ENCODE data around the gene ZNF324B.
"Not testable (repeated sequence)": the region's sequence is repeated elsewhere in the genome, so short reads cannot be mapped to it uniquely, and the experiment has no call there.

Gene ZNF324B

DNA sequence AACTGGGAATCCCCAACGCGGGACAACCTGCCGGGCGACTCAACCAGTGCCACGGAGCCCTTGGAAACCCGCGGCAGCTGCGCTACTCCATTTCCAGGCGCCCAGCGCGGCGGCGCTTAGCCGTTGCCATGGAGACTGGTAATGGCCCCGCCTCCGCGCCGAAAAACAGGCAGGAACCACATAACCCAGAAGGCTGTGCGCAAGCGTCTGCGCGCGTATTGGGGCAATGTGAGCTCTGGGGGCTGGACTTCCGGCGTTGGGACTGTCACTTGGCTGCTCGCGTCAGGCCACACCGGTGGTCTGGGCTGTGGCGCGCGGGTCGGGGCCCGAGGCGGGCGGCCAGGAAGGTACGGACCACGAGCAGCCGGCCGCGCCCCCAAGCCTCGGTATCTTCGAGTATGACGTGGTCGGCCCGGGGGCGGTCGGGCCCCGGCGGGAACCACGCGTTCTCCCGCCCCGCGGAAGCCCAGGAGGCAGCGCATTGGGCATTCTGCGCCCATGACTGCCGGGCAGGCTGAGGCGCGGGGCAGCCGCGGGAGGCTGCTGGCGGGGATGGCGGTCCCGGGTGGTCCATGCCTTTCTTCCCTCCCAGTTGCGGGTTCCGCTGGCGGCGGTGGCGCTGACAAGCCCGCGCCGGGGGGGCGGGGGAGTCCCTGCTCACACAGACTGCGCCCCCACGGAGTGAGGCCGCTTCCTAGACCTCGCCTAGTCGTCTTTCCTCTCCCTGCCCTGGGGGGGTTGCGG lies at the start of gene ZNF324B:
ZNF324B (plus strand) TSS at position 265 of the 744 bp plus-strand sequence. CDS start 2,080 bp downstream, outside the sequence.
- peak; percentile 94 for DNase-seq (ENCODE audit: low read depth)

DNA sequence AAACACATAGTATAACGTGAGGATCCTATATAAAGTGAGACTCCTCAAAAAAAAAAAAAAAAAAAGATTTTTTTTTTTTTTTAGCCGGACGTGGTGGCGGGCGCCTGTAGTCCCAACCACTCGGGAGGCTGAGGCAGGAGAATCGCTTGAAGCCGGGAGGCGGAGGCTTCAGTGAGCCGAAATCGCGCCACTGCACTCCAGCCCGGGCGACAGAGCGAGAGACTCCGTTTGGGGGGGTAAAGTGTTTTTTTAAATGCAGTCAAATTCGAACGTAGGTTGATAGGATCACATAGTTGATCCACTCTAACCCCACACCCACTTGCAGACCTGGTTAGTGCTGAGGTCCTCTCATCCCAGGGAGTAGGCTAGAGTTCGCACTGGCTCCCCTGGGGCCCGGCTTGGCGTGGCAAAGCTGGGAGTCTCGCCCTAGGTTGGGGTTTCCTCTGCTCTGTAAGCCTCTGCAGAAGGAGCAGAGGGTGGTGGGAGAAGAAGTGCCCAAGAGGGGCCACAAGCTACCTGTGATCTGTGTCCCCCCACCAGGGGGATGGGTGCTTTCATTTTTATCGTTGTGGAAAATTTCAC lies 49.5 kb upstream of the ZNF324B start:
- no peak for DNase-seq (ENCODE audit: low read depth)

DNA sequence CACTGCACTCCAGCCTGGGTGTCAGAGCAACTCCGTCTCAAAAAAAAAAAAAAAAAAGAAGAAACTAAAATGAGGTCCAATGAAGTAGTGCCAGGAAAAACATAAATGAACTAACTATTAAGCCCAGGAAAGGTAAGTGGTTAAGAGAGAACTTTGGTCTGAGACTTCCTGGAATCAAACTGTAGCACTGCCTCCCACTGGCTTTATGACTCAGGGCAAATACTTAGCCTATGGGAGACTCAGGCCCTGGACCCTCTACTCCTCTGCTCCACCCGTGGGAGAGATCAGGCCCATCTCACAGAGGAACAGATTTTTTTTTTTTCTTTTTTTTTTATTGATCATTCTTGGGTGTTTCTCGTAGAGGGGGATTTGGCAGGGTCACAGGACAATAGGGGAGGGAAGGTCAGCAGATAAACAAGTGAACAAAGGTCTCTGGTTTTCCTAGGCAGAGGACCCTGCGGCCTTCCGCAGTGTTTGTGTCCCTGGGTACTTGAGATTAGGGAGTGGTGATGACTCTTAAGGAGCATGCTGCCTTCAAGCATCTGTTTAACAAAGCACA lies 47.4 kb upstream of the ZNF324B start:
- not testable (repeated sequence) for DNase-seq (ENCODE audit: low read depth)

DNA sequence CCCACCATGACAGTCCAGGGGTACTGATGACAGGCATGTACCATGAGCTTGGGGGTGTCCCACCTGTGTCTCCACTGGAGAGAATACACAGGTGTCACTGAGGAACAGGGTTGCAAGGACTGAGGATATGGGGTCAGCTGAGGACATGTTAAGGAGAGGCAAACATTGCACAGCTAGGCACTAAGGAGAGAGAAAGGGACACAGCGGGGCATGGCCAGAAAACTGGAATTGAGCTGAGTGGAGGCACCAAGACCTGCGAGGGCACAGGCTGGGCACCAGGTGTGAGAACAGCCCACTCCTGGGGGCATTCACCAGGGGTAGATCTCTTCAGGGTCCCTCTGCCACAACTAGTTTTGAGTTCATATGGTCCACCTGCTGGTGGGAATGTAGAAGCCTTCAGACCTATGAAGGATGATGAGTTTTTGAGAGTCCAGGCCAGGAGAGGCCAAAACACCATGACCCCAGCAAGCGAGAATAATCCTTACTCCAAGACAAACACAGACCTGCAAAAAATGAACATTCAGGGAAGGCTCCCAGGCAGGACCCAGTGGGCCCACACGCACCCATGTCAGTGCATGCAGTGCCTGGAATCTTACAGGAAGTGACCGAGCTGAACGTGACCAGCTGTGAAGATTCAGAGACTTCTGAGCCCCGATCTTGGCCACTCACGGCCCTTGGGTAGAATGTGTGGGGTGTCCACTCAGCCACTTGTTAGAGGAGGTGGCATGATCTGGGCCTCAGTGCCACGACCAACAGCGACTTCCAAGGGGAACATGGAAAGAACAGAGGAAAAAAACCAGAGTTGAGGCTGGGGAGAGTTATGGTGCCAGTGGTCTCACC lies 44.4 kb upstream of the ZNF324B start:
- DNase-seq (ENCODE audit: low read depth), result no peak

DNA sequence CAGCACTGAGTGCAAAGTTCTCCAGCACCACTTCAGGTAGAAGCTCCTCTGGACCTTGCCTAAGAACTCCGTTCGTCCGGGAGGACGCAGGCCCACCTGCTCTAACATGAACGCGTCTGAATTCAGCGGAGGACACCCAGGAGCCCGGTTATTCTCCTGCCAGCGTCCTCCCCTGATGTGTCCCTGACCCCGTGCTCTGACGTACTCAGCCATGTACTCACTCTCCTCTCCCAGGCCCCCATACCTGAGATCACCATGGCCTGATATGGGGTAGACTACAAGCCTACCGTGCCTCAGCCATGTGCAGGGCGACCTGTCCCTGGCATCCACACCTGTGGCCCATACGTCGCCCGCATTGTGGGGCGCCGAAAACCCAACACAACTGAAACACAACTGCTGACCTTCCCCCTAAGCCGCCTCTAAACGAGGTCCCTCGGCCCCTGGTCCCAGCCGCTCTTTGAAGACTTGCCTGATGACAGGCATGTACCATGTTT lies 43.7 kb upstream of the ZNF324B start:
- no peak for DNase-seq (ENCODE audit: low read depth)

DNA sequence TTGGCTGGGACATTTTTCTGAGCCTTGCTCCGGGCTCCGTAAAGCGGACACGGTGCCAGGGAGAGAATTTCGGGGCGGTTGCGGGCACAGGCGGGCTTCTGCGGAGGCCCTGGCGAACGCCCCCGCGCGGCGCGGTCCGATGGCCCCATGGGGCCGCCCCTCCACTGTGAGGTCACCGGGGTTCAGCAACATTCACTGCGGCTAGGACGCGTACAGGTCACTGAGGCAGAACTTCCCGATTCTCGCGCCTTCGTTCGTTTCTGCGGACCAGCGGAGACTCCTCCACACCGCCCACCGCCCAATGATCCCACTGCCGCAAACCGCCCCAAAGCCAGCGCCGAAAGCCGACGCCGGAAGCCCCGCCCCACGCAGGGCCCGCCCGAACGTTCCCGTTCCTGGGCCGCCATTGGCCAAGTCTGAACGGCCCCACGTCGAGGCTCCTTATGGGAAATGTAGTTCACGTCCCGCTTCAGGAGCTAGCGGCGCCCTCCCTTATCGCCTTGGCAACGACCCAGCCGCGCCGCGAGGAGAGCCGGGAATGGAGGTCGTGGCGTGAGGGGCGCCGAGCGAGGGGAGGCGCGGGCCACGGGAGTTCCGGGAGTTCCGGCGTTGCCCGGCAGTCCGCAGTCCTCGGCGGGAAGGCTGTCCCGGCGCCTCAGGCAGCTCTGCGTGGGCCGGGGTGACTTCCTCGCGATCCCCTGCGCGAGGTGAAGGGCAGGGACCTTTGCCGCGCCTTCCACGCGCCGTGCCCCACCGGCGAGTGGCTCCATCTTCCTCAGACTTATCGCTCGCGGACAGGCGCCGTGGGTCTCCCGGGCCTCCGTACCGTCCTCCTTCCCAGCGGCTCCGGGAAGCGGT lies 43.0 kb upstream of the ZNF324B start, which contains the start of gene ZNF584:
ZNF584 (plus strand) TSS at position 498 of the 858 bp plus-strand sequence. CDS start 499 bp downstream, outside the sequence.
- DNase-seq (ENCODE audit: low read depth), result peak; percentile 93

DNA sequence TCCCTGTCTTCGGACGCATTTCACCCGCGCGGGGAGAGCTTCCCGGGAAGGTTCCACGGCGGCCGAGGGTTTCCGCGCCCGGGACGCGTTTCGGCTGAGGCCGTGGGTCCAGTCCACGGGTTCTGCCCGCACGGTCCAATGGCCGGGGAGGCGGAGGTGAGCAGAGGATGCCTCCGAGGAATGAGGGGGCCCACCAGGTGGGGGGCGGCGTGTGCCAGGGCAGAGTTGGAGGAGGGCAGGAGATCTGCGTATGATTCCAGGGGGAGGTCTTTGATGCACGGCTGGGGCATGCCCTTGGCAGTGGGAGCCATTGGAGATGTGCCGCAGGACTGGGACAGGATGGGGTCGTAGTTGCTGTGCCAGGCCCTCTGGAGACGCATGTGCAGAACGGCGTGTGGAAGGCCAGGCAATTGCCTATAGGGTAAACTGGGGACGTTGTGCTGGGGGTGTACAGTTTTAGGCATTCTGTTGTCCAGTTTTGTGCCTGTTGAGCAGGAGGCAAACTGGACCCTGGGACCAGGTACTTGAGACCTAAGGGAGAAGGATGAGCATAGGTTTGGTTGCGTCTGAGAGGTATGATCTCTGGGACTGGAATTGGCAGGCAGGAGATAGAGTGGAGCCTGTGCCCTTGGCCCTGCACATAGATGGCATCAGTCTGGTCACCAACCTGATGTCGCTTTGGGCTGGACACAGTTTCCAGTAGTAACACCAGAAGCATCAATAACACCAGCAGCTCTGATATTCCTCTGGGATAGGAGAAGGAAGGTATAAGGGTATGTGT lies 42.2 kb upstream of the ZNF324B start:
- no peak for DNase-seq (ENCODE audit: low read depth)

DNA sequence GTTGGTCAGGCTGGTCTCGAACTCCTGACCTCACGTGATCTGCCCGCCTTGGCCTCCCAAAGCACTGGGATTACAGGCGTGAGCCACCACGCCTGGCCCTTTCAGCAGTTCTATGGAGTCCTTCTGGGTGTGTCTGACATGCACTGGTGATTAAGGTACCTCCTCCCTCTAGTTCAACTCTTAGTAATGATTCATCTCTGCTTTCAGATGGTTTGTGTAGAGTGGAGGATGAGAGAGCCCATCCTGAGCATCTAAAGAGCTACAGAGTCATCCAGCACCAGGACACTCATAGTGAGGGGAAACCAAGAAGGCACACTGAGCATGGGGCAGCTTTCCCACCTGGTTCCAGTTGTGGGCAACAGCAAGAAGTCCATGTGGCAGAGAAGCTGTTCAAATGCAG lies 34.8 kb upstream of the ZNF324B start:
- DNase-seq (ENCODE audit: low read depth), result no peak

DNA sequence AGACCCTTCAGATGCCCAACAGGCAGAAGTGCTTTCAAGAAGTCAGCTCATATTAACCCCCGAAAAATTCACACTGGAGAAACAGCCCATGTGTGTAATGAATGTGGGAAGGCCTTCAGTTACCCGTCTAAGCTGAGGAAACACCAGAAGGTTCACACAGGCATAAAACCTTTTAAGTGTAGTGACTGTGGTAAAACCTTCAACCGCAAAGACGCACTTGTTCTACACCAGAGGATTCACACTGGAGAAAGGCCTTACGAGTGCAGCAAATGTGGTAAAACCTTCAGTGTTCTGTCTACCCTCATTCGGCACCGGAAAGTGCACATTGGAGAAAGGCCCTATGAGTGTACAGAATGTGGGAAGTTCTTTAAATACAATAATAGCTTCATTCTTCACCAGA lies 34.4 kb upstream of the ZNF324B start:
- DNase-seq (ENCODE audit: low read depth), result no peak

DNA sequence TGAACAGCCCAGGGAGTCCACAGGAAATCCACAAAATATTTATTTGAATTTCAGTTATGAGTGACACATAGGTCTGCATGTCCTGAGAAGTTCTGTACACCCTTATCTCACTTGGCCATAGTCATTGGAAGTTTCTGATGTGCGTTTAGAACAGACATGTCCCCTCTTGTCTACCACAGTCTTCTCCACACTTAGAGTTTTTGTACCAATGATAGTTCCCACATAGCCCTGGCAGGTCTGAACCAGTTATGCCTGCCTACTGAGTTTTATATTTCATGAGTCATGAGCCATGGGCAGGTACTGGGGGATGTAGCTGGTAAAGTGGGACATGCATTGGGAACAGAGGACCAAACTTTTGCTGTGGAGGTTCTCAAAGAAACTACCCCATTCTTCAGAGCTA lies 22.8 kb upstream of the ZNF324B start:
- DNase-seq (ENCODE audit: low read depth), result no peak

DNA sequence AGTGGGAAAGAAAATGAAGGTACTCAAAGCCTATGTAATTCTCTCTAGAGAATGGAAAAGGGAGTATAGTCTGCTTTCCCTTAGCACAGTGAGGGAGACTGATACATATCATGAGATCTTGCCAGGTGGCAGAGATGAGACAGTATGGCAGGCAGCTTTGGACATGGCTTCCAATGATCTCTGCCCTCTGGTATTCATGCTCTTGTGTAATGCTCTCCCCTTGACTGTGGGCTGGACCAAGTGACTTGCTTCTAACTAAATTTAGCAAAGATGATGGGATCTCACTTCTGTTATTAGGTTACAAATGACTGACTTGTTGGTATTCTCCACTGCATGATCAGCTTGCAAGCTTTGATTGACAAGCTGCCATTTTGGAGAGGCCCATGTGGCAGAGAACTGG lies 21.7 kb upstream of the ZNF324B start:
- no peak for DNase-seq (ENCODE audit: low read depth)

DNA sequence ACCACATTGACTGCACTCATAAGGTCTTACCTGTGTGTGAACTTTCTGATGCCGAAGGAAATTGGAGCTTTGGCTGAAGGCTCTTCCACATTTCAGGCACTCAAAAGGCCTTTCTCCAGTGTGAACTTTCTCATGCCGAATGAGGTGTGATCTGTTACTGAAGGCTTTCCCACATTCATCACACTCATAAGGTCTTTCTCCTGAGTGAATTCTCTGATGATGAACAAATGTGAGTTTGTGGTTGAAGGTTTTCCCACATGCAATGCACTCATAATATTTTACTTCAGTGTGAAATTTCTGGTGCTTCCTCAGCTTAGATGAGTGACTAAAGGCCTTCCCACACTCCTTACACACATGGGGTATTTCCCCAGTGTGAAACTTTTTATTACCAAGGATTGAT lies 17.2 kb upstream of the ZNF324B start:
- no peak for DNase-seq (ENCODE audit: low read depth)

DNA sequence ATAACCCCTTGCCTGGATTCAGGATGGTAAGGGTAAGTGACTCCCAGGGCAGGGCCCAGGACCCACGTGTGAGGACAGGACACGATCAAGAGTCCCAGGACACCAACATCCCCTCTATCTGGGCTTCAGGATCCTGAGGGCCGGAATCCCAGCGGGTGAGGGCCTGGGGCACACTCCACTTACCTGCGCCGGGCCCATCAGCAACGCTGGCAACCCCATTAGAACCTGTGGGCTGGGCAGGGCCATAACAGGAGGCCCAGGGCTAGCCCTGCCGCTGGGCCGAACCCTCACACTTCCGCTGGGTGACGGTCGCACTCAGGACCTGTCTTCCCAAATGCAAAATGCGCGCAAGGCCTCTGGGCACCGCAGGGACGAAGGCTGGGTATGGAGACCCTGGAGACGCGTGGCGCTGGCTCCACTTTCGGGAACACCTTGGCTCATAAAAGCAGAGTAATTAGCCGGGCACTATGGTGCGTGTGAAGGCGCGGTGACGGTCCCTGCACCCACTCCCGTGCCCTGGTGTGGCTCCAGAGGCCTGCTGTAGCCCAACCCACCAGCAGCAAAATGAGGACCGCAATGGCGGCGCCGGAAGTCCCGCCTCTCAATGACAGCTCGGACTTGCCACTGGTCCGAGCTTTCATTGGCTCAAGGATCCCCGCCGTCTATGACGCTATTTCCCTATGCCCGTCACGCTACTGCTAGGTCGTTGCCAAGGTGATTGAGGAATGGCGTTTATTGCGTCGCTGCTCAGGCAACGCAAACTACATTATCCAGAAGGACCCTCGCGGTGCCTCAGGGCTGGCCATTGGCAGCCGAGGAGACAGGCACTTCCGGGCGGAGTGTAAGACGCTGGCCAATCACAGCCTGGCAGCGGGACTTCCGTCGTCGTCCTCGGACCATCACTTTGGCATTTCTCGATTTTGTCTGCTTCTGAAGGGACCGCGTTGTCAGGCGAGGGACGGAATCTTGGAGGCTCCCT lies 11.6 kb upstream of the ZNF324B start, which contains the start of gene ZNF132:
ZNF132 (minus strand) TSS at position 578 of the 979 bp plus-strand sequence; CDS start at position 246, 332 bp downstream.
- DNase-seq (ENCODE audit: low read depth), result peak; percentile 86

DNA sequence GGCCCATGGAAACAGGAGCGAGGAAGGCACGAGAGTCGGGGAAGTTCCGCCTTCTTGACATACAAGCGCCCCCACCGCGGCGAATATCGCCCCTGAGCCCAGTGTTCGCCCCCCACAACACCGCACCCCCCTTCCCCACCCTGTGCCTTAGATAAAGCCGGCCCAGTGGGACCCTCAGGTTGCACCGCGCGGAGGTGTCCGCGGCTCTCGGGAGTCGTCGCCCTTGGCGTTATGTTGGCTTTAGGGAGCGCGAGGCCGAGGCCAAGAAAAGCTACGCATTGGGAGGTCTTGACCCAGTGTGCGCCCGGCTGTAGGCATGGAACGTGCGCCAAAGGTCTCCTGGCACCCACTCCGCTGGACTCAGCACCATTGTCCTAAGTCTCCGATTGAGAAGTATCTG lies 10.9 kb upstream of the ZNF324B start:
- no peak for DNase-seq (ENCODE audit: low read depth)

DNA sequence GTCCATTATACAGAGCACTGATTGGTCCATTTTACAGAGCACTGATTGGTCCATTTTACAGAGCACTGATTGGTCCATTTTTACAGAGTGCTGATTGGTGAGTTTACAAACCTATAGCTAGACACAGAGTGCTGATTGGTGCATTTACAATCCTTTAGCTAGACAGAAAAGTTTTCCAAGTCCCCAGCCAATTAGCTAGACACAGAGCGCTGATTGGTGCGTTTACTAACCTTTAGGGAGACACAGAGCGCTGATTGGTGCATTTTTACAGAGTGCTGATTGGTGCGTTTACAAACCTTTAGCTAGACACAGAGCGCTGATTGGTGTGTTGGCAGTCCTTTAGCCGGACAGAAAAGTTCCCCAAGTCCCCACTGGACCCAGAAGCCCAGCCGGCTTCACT lies 8.4 kb upstream of the ZNF324B start:
- DNase-seq (ENCODE audit: low read depth), result not testable (repeated sequence)

DNA sequence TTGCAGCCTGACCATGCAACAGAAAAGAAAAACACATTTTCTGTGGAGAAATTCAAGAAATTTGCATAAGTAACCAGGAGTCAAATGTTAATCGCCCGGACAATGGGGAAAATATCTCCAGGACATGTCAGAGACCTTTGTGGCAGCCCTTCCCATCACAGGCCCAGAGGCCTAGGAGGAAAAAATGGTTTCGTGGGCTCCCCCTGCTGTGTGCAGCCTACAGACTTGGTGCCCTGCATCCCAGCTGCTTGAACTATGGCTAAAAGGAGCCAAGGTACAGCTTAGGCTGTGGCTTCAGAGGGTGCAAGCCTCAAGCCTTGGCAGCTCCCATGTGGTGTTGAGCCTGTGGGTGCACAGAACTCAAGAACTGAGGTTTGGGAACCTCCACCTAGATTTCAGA lies 2.6 kb upstream of the ZNF324B start:
- DNase-seq (ENCODE audit: low read depth), result not testable (repeated sequence)

DNA sequence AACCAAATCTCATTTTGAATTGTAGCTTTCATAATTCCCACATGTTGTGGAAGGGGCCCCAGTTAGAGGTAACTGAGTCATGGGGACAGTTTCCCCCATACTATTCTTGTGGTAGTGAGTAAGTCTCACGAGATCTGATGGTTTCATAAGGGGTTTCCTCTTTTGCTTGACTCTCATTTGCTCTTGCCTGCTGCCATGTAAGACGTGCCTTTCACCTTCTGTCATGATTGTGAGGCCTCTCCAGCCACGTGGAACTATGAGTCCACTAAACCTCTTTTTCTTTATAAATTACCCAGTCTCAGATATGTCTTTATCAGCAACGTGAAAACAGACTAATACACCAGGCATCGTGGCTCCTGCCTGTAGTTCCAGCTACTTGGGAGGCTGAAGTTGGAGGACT lies 1.4 kb upstream of the ZNF324B start:
- DNase-seq (ENCODE audit: low read depth), result not testable (repeated sequence)

DNA sequence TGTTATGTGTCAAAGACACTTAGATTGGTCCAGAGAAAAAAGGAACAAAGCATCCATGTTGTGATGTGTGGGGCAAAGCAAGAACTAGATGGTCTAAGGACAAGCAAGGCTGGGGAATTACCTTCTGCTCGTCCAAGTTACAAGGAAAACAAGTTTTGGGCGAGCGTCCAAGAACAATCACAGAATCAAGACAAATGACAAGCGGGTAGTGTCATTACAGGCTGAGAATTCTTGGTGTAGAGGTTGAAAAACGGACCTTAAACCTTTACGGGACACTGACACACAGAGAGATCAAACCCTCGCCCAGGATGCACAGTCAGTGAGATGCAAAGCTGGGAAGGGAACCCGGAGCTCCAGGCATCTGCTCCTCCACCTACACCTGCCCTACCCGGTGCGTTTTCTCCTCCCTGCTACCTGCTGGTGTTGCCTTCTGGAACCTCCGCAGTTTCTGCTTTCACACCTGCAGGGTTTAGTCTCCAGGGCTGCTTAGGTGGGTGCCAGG lies 515 bp upstream of the ZNF324B start:
- DNase-seq (ENCODE audit: low read depth), result no peak

DNA sequence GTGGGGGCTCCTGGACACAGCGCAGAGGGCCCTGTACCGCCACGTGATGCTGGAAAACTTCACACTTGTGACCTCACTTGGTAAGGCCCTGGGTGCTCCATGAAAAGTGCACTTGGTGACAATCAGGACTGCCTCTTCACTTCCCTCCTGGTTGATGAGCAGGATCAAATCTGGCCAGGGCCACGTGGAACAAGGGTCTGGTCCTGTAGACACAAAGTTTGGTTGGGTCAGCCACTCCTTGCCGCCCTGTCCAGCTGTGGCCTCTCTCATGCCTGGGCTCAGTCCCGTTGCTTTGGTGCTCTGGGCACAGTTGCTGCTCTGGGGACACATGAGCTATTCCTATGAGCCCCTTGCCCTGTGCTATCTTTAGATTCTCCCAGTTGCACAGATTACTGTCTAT lies 2.3 kb downstream of the ZNF324B start:
- DNase-seq (ENCODE audit: low read depth), result no peak

Data from stimulated activated CD8-positive, alpha-beta memory T cell treated with anti-CD3 and anti-CD28 coated beads, Interleukin-12 subunit alpha, Interleukin-12 subunit beta, amount 100 ng/mL, for 4 hours (primary cell).